Stimulated activated CD4-positive, alpha-beta T cell treated with anti-CD3 and anti-CD28 coated beads, Interleukin-12 subunit alpha, Interleukin-12 subunit beta, amount 100 ng/mL, for 48 hours (primary cell): ENCODE results near the gene OTOG.

ENCODE experiments used
- DNase-seq, 3 donors: peaks; one replicate each; pipeline ENCODE4 v3.0.0-alpha.2; 2020; ENCODE audit warnings: low read depth in 2 of 3, low spot score in 1 of 3

OTOG gene, protein sequence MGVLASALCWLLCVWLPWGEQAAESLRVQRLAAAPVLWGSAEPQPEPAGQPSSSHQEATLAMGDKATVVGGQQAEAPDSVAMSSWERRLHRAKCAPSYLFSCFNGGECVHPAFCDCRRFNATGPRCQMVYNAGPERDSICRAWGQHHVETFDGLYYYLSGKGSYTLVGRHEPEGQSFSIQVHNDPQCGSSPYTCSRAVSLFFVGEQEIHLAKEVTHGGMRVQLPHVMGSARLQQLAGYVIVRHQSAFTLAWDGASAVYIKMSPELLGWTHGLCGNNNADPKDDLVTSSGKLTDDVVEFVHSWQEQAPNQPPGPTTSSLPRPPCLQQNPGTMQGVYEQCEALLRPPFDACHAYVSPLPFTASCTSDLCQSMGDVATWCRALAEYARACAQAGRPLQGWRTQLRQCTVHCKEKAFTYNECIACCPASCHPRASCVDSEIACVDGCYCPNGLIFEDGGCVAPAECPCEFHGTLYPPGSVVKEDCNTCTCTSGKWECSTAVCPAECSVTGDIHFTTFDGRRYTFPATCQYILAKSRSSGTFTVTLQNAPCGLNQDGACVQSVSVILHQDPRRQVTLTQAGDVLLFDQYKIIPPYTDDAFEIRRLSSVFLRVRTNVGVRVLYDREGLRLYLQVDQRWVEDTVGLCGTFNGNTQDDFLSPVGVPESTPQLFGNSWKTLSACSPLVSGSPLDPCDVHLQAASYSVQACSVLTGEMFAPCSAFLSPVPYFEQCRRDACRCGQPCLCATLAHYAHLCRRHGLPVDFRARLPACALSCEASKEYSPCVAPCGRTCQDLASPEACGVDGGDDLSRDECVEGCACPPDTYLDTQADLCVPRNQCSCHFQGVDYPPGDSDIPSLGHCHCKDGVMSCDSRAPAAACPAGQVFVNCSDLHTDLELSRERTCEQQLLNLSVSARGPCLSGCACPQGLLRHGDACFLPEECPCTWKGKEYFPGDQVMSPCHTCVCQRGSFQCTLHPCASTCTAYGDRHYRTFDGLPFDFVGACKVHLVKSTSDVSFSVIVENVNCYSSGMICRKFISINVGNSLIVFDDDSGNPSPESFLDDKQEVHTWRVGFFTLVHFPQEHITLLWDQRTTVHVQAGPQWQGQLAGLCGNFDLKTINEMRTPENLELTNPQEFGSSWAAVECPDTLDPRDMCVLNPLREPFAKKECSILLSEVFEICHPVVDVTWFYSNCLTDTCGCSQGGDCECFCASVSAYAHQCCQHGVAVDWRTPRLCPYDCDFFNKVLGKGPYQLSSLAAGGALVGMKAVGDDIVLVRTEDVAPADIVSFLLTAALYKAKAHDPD (N-terminal part only)

DNA sequence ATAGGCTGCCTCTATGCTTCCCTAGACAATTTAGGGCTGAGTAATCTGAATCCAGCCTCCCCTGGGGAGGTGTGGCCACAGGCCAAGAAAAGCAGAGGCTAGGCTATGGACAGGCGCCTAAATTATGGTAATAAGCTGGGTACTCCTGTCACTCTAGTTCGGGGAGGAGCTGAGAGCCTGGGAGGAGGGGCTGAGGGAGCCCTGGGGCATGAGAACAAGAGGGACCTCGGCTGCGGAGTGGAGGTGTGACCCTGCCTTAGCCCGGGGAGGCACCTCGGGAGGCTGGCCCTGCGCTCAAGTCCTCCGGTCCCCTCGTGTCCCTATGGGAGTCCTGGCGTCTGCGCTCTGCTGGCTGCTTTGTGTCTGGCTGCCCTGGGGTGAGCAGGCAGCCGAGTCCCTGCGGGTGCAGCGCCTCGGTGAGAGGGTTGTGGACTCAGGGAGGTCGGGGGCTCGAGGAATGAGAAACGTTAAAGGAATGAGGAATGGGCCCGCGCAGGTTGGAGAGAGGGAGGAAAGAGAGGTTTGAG, at the start of gene OTOG:
Gene OTOG (plus strand): TSS at position 209 of the 527 bp plus-strand sequence. CDS start 114 bp downstream, at position 323.
- no peak for DNase-seq

DNA sequence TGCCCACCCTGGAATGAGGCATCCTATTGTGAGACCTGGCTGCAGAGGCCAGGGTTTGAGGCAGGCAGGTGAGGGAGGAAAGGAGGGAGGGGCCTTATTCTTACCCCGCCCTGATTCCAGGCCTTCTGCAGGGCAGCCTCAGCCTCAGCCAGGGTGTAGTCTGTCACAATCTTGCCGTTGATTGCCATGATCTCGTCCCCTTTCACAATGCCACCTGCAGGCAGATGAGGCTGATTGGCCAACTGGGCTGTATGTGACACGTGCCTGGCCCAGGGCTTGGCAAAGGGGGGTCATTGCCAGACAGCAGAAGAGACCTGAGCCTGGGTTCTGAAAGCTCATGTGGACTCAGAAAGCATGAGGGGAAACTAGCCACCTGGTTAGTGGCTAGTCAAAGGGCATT, 49.0 kb upstream of the OTOG start:
- no peak for DNase-seq

DNA sequence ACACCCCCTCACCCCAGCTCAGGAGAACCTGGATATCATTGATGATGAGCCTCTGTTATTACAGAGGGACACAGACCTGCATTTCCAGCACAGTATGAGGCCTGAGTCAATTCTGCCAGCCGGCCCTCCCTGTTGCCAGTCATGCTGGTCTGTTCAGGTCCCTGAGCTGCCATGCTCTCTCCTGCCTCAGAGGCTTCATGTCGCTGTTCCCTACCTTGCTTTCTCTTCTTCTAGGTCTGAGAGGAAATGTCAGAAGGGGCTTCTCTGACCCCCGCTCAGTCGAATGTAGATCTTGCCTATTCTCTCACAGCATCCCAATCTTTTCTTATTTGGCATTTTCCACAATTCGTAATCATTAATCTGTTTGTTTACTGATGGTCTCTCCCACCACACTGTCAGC, 48.6 kb upstream of the OTOG start:
- DNase-seq: no peak

DNA sequence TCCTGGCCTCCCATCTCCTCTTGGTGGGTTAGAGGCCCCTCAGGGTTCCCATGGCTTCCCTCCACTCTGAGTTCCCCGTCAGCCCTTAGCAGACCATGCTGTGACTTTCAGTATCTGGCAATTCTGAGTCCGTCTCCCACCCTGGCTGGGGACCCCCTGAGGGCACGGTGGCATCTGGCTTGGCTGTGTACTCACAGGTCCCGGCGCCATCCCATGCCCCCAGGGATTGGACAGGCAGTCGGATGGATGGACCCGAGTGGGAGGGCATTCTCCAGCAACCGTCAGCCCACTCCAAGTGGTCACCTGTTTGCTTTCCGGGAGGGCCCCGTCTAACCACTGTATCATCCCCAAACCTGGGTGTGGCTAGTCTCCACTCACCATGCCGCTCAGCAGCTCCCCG, 46.4 kb upstream of the OTOG start:
- DNase-seq: no peak

DNA sequence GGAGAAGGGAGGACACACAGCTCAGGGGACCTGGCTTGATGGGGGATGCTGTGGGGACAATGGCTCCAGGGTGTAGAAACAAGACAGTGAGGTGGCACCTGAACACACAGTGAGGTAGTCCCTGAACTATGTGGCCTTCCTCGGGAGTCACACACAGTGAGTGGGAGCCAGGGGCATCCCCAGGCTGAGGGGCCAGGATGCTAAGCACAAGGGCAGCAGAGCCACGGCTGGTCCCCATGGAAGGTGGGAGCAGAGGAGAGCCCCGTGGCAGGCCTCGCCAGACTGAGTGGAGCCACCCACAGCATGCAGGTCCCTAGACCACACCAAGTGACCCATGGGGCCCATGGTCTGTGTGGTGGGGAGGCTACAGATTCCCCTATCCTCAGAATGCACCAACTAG, 44.4 kb upstream of the OTOG start:
- DNase-seq: no peak

DNA sequence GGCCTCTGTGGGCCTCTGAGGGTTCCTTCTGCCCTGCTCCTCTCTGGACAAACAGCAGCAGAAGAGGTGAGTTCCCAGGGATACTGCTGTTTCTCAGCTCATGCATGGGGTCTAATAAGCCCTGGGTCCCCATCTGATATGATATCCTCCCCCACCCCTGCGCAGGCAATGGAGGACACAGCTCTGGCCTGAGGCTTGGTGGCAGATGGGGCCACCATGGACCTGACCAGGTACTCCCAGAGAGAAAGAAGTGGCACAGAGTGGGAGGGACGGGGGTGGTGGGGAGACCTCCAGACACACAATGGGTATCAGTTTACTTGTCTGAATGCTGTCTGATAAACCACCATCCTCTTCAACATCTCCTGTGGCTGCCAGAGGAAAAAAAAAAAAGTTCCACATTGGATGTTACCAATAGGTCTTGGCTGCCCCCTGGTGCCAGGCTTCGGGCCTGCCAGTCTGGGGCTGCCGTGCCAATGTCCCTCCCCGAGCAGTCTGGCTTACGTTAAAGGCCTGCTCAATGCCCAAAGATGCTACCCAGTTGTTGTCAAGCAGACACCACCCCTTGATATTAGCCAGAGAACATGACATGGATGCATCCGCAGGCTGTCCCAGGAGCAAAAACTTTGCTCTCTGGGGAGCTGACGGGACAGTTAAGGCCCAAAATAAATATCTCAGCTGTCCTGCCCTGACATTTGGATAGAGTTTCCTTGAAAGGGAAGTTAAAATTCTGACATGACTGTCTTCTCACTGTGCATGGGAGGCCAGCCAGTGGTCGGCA, 42.5 kb upstream of the OTOG start:
- peak; percentile 64 to 78 (median 70) for DNase-seq

DNA sequence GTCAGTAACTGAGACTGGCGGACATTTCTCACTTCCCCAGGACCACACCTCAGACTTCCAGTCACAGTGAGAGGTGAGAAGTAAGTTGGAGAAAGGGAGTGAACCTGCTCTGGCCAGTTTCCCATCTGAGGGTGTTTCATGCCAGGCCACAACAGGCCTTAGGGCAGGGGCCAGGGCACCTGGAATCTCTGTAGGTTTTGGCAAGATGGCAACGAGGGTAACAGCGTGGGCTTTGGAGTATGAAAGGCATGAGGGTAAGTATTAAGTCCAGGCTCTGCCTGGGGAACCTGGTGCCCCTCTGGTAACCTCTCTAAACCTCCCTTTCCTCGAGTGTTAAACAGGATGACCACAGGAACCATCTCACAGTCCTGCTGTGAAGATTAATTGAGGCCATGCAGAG, 41.9 kb upstream of the OTOG start:
- no peak for DNase-seq

DNA sequence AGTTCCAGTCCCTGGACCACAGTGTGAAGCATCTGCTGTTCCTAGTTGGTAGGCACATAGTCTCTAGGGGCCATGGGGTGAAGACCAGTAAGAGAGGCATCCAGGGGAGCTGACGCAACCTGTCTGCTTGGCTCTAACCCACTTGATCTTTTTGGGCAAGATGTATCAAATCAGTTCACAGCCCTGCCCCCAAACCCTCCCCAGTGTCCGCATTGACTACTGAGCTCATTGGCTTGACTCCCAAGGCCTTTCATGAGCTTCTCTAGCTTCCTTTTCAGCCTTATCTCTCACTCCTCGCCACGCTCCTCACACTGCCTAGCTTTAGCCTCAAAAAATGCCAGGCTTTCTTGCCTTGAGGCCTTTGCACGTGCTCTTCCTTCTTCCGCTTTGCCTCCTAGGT, 40.7 kb upstream of the OTOG start:
- no peak for DNase-seq

DNA sequence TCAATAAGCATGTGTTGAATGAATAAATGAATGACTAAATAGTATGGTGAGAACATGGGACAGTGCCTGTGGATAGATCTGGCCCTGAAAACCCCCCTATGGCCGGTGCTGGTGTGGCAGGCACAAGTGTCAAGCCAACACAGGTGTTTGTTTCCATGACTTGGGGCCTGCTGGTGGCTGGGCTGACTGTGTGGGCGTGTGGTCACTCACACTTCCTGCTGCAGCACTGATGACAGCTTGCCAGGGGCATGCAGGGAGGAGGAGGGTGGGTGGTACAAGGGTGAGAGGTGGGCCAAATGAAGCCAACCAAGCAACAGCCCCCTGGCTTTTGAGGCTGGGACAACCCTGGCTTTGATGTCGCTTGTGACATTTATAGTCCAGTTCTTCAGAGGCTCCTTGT, 40.1 kb upstream of the OTOG start:
- DNase-seq: no peak

DNA sequence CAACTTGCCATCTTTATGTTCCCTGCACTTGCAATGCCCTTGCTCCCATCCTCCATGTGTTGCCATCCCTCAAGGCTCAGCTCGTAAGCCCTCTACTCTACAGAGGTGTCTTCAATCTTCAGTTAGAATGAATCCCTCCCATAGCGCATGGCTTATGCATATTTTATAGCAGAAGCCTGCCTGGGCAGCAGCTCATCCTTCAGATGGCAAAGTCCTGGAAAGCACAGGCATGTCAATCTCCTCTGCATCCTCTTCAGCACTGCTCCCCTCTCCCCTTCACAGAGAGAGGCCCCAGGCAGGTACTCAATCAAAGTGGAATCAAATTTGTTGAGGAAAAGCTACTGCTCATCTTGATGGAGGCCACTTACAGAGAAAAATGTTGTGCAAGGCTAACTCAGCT, 39.3 kb upstream of the OTOG start:
- DNase-seq: no peak

DNA sequence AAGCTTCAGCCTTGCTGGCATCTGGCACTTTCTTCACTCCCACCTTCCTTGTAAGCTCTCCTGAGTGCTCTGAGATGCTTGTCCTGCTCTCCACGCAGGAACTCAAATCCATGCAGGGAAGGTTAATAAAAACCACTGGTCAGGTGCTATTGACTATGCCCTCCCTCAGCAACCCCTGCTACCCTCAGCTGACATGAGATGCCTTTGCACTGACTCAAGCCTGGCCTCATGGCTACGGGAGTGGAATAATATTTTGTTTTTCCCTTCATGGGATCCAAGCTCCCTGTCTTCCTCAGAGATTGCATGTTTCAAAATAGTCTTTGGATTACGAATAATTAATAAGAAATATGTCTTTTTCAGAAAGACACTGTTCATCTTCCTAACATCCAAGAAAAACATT, 38.8 kb upstream of the OTOG start:
- DNase-seq: no peak

DNA sequence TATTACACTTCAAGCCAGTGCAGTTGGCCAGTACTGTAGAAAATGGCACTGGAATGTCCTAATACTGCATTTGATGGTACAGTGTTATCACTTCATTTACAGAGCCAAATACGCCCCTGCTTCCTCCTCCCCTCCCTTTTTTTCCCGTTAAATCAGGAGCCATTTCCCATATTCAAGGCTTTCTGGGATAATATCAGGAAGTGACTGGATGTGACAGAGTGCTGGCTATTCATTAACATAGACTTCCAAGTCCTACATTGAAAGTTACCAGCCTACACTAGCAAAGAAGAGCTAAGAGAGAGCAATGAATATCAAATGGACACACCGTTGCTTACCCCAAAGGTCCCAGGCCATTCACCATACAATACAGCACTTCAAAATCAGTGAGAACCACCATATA, 38.3 kb upstream of the OTOG start:
- DNase-seq: no peak

DNA sequence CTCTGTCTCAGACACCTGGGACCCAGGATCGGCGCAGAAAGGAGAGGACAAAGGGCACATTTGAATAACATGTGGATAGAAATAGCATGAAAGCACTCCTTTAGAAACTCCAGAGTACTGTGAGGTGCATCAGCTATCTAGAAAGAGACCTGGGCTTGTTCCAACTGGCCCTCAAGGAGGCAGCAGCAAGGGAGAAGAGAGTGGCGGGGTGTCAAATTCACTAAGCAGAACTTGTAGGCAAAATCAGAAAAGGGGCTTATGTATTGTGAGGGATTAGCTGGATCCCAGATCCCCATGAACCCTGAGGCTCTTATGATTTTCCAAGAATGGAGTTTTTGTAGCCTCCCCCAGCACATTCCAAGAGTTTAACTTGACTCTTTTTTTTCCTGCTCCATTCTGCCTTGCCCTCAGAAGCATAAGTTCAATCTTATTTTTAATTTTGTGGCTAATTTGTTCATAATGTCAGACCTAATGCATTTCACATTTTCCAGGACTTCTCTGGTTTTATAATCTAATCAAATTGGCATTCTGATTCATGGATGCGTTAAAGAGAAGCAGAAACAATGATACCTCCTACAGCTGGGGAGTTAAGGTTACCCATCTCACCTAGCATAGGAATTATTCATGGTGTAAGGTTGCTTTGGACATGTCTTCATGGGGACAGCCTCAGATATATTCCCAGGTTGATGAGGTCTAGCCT, 36.4 kb upstream of the OTOG start:
- no peak for DNase-seq

DNA sequence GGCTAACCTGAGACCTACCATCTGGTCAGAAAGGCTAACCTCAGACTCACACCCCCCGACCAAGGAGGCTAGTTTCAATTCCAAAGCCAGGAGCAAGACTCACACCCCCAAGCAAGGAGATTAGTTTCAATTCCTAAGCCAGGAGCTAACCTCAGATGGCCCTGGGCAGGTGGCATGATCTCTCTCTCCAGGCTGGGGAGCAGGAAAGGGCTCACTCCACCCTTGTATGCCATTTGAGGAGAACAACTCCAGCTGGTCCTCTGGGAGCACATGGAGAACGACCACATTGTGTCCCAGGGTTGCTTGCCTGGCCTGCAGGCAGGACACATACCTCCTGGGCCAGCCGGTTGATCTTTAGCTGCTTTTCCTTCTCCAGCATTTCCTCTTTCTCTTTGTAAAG, 35.5 kb upstream of the OTOG start:
- no peak for DNase-seq

DNA sequence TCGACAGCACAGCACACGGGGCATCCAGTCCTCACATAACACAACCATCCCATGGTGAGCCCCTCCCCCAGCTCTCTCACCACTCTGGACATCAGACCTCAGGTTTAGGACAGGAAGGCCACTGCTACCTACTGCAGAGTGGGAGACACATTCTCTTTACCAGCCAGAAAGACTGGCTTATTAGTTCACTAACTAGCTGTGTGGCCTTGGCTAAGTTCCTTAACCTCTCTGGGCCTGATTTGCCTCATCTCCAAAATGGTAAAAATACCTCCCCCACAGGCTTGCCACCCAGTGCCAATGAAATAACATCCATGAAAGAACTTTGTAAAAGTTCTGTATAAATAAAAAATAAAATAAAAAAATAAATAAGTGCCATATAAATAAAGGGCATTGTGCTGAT, 35.0 kb upstream of the OTOG start:
- DNase-seq: no peak

DNA sequence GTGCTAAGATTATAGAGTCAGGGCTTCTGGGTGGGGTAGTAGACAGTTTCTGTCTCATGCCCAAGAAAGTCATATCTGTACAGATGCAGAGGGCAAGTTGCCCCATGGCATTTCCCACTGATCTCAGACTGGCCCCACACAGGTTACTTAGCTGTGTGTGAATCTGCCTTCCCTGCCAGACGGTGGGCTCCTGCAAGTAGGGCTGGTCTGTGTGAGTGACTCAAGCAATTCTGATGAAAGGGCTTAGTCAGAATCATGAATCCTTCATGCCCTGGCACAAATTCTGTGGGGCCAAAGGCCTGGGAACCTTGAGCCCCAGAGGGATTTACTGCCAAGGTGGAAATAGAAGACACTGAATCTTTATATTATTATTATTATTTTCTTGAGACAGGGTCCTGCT, 33.2 kb upstream of the OTOG start:
- no peak for DNase-seq

DNA sequence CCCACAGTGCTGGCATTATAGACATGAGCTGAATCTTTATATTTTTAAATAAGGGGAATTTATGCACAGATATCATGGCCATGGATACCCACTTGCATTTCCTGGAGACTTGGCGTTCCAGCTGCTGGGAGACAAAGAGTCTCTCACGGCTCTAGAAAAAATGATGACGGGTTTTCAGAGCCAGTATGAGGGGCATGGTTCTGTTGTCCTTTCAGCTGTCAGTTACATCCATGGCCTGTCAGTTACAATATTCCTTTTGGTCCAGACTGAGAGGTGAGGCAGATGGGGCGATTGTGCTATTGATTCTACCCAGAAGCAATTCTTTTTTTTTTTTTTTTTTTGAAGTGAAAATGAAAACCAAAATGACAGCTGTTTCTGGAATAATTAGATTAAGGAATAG, 32.6 kb upstream of the OTOG start:
- DNase-seq: no peak

DNA sequence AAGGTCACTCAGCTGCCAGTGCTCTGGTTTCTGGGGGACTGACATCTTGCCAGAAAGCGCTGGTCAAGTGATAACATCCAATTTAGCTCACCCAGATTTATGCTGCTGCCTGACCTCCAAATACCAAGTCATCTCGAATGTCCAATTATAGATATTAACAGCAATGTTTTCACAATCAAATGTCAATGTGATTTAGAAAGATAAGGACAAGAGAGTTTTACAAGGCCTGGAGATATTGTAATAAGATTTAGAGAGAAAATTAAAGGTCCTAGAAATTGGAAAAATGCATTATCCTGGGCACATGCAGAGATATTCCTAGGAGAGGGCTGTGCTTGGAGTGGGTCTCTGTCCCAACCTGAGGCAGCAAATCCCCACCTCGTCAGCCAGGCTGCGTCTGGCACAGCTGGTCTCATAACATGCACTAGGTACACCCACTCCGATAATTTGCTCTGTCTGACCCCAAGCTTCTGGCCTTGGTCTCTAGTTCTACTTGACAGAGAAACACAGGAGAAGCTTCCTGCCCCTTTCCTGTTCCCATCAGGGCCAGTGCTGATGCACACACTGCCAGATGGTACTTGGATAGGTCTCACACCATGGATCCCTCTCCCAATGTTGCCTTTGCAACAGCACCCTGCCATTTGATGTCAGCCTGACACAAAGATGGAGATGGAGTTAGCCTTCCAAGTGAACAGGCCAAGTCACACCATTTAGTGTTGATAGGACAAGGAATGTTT, 31.4 kb upstream of the OTOG start:
- no peak for DNase-seq

DNA sequence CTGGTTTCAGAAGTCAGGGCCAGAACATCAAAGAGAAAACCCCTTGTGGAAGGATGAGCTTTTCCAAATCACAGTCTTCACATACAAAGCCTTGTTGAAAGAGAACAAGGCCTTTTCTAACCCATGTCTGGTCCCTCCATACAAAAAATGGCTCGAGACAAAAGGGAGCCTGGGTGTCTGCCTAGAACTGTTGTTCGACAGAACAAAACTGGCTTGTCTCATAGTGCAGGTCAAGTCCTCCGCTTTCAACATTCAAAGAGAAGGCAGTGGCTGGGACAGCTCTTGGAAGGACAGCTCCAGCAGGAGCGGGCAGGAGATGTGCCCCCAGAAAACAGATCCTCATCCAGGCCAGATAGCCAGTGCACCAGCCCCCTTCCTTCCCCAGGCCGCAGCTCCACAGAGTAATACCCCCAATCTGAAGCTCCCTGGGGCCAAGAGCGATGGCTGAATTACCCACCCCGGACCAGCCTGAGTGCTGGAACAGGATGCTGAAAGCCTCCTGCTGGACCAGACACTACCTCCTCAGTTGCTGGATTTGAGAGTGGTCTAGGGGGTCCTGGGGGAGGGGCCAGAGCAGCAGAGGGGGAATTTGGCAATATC, 30.4 kb upstream of the OTOG start:
- DNase-seq: no peak
